HepG2 (cell line): ENCODE data around the gene TTLL7. TPM values are rescaled to one million over a fixed set of nuclear protein-coding genes. Genes with fewer than 3 reads are reported as not detected.

Experiments used
- ATAC-seq: fragments of 200-7000 bp; cut with Tn5 transposase; 3 replicates; pipeline ENCODE4 v1.9.1; 2020; ENCODE audit warnings: mild to moderate bottlenecking, moderate library complexity
- BruUV-seq: library from RNA; stranded (reverse); fragments of 400-500 nt; replicated peaks from 2 replicates; lab custom pipeline; 2021; lab: Mats Ljungman, UMichigan
- CTCF ChIA-PET: fragments of 300-600 bp; formaldehyde crosslinking; extraction: SDS; loops from one replicate; lab custom pipeline; 2021; ENCODE audit warnings: low total read pairs, inconsistent platforms, low intra/inter-chr PET ratio; lab: Yijun Ruan, JAX
- POLR2A ChIA-PET: fragments of 350-600 bp; sonication (Branson Sonifier 250); formaldehyde crosslinking; loops from one replicate; lab custom pipeline; 2020; ENCODE audit warnings: antibody characterized with exemption, inconsistent platforms; lab: Yijun Ruan, JAX
- DNase-seq: peaks from one replicate; pipeline ENCODE4 v3.0.0-alpha.2; 2015; ENCODE audit warnings: low spot score
- FAIRE-seq: peaks from 3 replicates; lab custom pipeline; 2011; peaks lifted over from hg19 to GRCh38; lab: Jason Lieb, UNC
- H2AFZ ChIP-seq: one replicate; pipeline ENCODE4 v1.6.1; 2011; ENCODE audit warnings: low read length, inconsistent platforms
- H3K27ac ChIP-seq: fragments of 300-600 bp; 3 replicates; pipeline ENCODE4 v1.8.0; 2011; ENCODE audit warnings: mixed run types, mild to moderate bottlenecking, mixed read lengths, low read length, inconsistent platforms; ENCODE audit not compliant: insufficient read depth; ENCODE audit errors: extremely low read length
- H3K27me3 ChIP-seq, 2 experiments: fragments of 200-600 bp in 1 of 2; 2 replicates in 1 of 2; 3 replicates in 1 of 2; pipeline versions ENCODE4 v1.6.0 to v1.8.0; 2011; ENCODE audit warnings: low read length in 2 of 2, mild to moderate bottlenecking in 2 of 2, moderate library complexity in 2 of 2, inconsistent platforms in 1 of 2; ENCODE audit not compliant: insufficient read depth in 2 of 2, control insufficient read depth in 1 of 2
- H3K36me3 ChIP-seq, 2 experiments: fragments of 200-600 bp in 1 of 2; replicated peaks in 1 of 2; 2 replicates in 1 of 2; 3 replicates in 1 of 2; pipeline versions ENCODE4 v1.5.1 to v1.8.0; 2011; ENCODE audit warnings: low read length in 2 of 2, inconsistent platforms in 1 of 2; ENCODE audit not compliant: insufficient read depth in 2 of 2, control insufficient read depth in 1 of 2
- H3K4me1 ChIP-seq: 2 replicates; pipeline ENCODE4 v1.5.1; 2012; ENCODE audit warnings: low read length, inconsistent platforms; ENCODE audit not compliant: insufficient read depth
- H3K4me2 ChIP-seq: 2 replicates; pipeline ENCODE4 v1.6.0; 2011; ENCODE audit warnings: low read depth, low read length, inconsistent platforms
- H3K4me3 ChIP-seq, 3 experiments: fragments of 200-600 bp in 1 of 3; sonication (generic), shearing (Covaris generic) in 1 of 3; replicated peaks in 1 of 3; 2 replicates each; pipeline ENCODE4 v1.5.1; 2011 to 2016; ENCODE audit warnings: low read length in 3 of 3, inconsistent platforms in 2 of 3, low read depth in 2 of 3, mild to moderate bottlenecking in 2 of 3, control low read depth in 1 of 3, mixed read lengths in 1 of 3; ENCODE audit not compliant: insufficient read depth in 1 of 3
- H3K79me2 ChIP-seq: one replicate; pipeline ENCODE4 v1.6.1; 2011; ENCODE audit warnings: low read length, inconsistent platforms; ENCODE audit not compliant: insufficient read depth
- H3K9ac ChIP-seq: 2 replicates; pipeline ENCODE4 v1.6.0; 2011; ENCODE audit warnings: mild to moderate bottlenecking, low read depth, low read length, inconsistent platforms; ENCODE audit not compliant: insufficient read depth
- H3K9me3 ChIP-seq: 2 replicates; pipeline ENCODE4 v1.5.1; 2012; ENCODE audit warnings: mild to moderate bottlenecking, low read length
- H4K20me1 ChIP-seq: 2 replicates; pipeline ENCODE4 v1.6.0; 2011; ENCODE audit warnings: inconsistent platforms, mild to moderate bottlenecking, low read length, moderate library complexity; ENCODE audit not compliant: insufficient read depth
- CBX5 ChIP-seq: sonication (generic); formaldehyde crosslinking; IDR thresholded peaks from 2 replicates; pipeline ENCODE4 v1.4.0; 2020; ENCODE audit warnings: missing genetic modification reagents, borderline replicate concordance
- HNF4A ChIP-seq: sonication (generic); formaldehyde crosslinking; IDR thresholded peaks from 2 replicates; pipeline ENCODE4 v1.4.0; 2020; ENCODE audit warnings: missing genetic modification reagents
- MAFK ChIP-seq, 2 experiments: IDR thresholded peaks in 1 of 2; conservative IDR thresholded peaks in 1 of 2; 2 replicates each; pipeline ENCODE4 v1.6.1; 2011; ENCODE audit warnings: improper control_type of control experiment in 2 of 2, low read length in 2 of 2
- NCOA1 ChIP-seq: sonication (generic); formaldehyde crosslinking; IDR thresholded peaks from 2 replicates; pipeline ENCODE4 v1.9.0; 2021; ENCODE audit warnings: missing genetic modification reagents
- PRPF4 ChIP-seq: fragments of 200-400 bp; formaldehyde crosslinking; IDR thresholded peaks from 2 replicates; pipeline ENCODE4 v1.6.1; 2016; ENCODE audit warnings: low read length, low read depth; ENCODE audit not compliant: poor library complexity, severe bottlenecking
- RAD51 ChIP-seq: fragments of 450-650 bp; IDR thresholded peaks from 2 replicates; pipeline ENCODE4 v1.6.1; 2016; ENCODE audit warnings: borderline replicate concordance
- RXRA ChIP-seq: sonication (generic); formaldehyde crosslinking; IDR thresholded peaks from 2 replicates; pipeline ENCODE4 v1.5.1; 2020; ENCODE audit warnings: missing genetic modification reagents
- STAG1 ChIP-seq: sonication (generic); formaldehyde crosslinking; IDR thresholded peaks from 2 replicates; pipeline ENCODE4 v1.4.0; 2020; ENCODE audit warnings: missing genetic modification reagents
- TBP ChIP-seq: sonication (generic); formaldehyde crosslinking; IDR thresholded peaks from 2 replicates; pipeline ENCODE4 v1.5.0; 2020; ENCODE audit warnings: missing genetic modification reagents
- XRCC5 ChIP-seq: fragments of 200-400 bp; formaldehyde crosslinking; optimal IDR thresholded peaks from 2 replicates; pipeline ENCODE3; 2017; ENCODE audit warnings: mild to moderate bottlenecking, low read length
- ZFP36L2 ChIP-seq: sonication (generic); formaldehyde crosslinking; IDR thresholded peaks from 2 replicates; pipeline ENCODE4 v1.4.0; 2020; ENCODE audit warnings: missing genetic modification reagents
- ZNF569 ChIP-seq: sonication (generic); formaldehyde crosslinking; IDR thresholded peaks from 2 replicates; pipeline ENCODE4 v1.5.0; 2020; ENCODE audit warnings: mild to moderate bottlenecking, missing genetic modification reagents, moderate library complexity, borderline replicate concordance
- ZNF788 ChIP-seq: sonication (generic); formaldehyde crosslinking; IDR thresholded peaks from 2 replicates; pipeline ENCODE4 v1.5.0; 2020; ENCODE audit warnings: mild to moderate bottlenecking, missing genetic modification reagents, borderline replicate concordance
- WGBS: methylation state at CpG from one replicate; pipeline ENCODE4 v1.1.6; 2017; ENCODE audit warnings: low lambda C conversion rate; 5-methylcytosine and 5-hydroxymethylcytosine counted together
- in situ Hi-C: cut with HindIII; loops from 2 replicates; pipeline ENCODE4 v1.10.0; 2017; ENCODE audit warnings: low pct_unique_long_range_greater_than_20kb; ENCODE audit not compliant: extremely low pct_ligation_motif_present
- intact Hi-C: fragments of 100-400 bp; cut with micrococcal nuclease; formaldehyde crosslinking; loops from one replicate; pipeline ENCODE4 v1.10.0; 2022; ENCODE audit not compliant: unreplicated experiment
- polyA plus RNA-seq, 8 experiments: library from polyadenylated mRNA; depleted of rRNA in 3 of 8; stranded (reverse) in 7 of 8; unstranded in 1 of 8; fragments of >200 nt; fragmentation: Illumina TruSeq in 4 of 8; extraction: Trizol in 4 of 8; gene quantifications; 2 replicates each; pipeline versions ENCODE4 v1.2.1 to v1.2.3, GENCODE V29; 2011 to 2016; ENCODE audit warnings: low read depth in 4 of 8, missing spikeins in 1 of 8, mixed read lengths in 1 of 8; ENCODE audit not compliant: insufficient read depth in 1 of 8
- total RNA-seq, 5 experiments: library from RNA; depleted of rRNA; stranded (reverse); fragments of >200 nt; fragmentation: Illumina TruSeq; extraction: Trizol; gene quantifications; 2 replicates each; pipeline ENCODE4 v1.2.3, GENCODE V29; 2016; ENCODE audit warnings: low read depth in 1 of 5
- TF ChIP-seq, protein P1 (sequence below), 2 experiments: sonication (generic) in 1 of 2; formaldehyde crosslinking in 1 of 2; IDR thresholded peaks; 2 replicates each; pipeline versions ENCODE4 v1.4.0 to v1.6.1; 2018 to 2020; ENCODE audit warnings: missing genetic modification reagents in 2 of 2, borderline replicate concordance in 1 of 2, low read depth in 1 of 2, mild to moderate bottlenecking in 1 of 2, missing biosample characterization in 1 of 2
- TF ChIP-seq, protein P2 (sequence below): sonication (generic); formaldehyde crosslinking; IDR thresholded peaks from 2 replicates; pipeline ENCODE4 v1.5.0; 2020; ENCODE audit warnings: missing genetic modification reagents, mild to moderate bottlenecking, borderline replicate concordance
- TF ChIP-seq, protein P3 (sequence below): sonication (generic); formaldehyde crosslinking; IDR thresholded peaks from 2 replicates; pipeline ENCODE4 v1.5.0; 2020; ENCODE audit warnings: mild to moderate bottlenecking, missing genetic modification reagents, moderate library complexity

Gene TTLL7
- total and polyA plus RNA-seq, 2 of the 13 experiments (the other 11 are each of a cell fraction or from before 2014, with no cell fraction given), result 0.07 to 0.22 TPM

DNA sequence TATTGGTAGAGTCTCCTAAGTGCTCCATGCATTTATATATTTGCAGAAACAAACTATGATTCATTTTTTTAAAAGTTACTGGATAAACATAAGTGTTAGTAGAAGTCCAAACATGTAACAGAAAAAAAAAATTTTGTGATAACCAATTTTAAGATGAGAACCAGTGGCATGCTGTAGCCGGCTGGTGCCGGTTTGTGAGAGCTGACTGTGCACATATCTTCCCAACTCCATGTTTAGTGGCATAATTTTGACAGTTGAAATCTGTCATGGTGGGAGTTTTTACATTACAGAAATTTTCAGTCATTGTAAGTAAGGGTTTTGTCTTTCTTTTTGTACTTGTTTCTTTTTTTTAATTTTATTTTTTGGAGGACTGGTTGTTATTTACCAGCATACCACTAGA lies 141.2 kb downstream of the TTLL7 start:
- BruUV-seq, result no TSS peak
- intact Hi-C loops, result loop anchor here (5.0 kb wide), 1 partner anchor 1080 kb away; no protein-coding TSS in a partner anchor
- H3K9me3 ChIP-seq, result no peaks in the 10 kb centered on the region
- H4K20me1 ChIP-seq, result no peaks in the 10 kb centered on the region
- no peaks in the 10 kb centered on the region for H3K79me2 ChIP-seq
- in situ Hi-C loops, result no loop called here
- no peak overlapping the region for H3K27ac ChIP-seq
- 85% methylated on average over 2 of the region's 2 CpGs for WGBS
- H3K9ac ChIP-seq, result no peak overlapping the region
- no peak for FAIRE-seq
- H3K4me3 ChIP-seq, result no peak overlapping the region
- CTCF ChIA-PET, result no interaction called here
- DNase-seq, result no peak
- ATAC-seq, result no peak
- TF ChIP-seq NCOA1 (CRISPR knock-in tag), result no peak
- TF ChIP-seq ZNF788, result no peak
- 0 out of 4 replicates have a peak, but pooled peaks of 1 of the 2 experiments have one; percentile 2 for TF ChIP-seq MAFK (conservative IDR thresholded peaks at IDR 0.05 in 1 of 2, IDR thresholded peaks at IDR 0.05 in 1 of 2; ENCODE audit: low read length in 2 of 2)
- no peaks in the 10 kb centered on the region for H3K36me3 ChIP-seq
- no peak overlapping the region for H3K4me2 ChIP-seq
- POLR2A ChIA-PET, result no interaction called here
- H2AFZ ChIP-seq, result no peak overlapping the region
- H3K4me1 ChIP-seq, result no peaks in the 10 kb centered on the region
- no peaks in the 10 kb centered on the region; a peak in 1 of 5 replicates for H3K27me3 ChIP-seq

DNA sequence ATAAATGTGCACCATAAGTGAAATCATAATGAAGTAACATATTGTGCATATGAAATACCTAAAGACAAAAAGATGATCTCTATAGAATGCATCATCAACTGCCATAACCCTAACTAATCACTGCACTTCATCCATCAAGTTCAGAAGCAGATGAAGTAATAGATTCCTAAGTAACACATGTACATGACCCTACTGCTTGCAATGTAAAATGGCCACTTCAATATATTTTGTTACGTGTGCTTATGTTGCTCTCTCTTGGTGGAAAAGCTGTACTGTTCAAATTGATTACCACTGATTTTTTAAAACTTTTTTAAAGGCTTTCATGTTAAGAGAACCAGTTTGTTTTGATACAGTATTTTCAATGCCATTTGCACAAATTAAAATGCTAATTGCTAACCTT lies 141.8 kb downstream of the TTLL7 start:
- POLR2A ChIA-PET, result no interaction called here
- Histone ChIP-seq H4K20me1 (no peaks in the 10 kb centered on the region), H3K9ac (no peak overlapping the region), H3K4me1 (no peaks in the 10 kb centered on the region), H2AFZ (no peak overlapping the region), H3K4me2 (no peak overlapping the region), H3K27me3 (no peaks in the 10 kb centered on the region; a peak in 1 of 5 replicates), H3K4me3 (no peak overlapping the region), H3K9me3 (no peaks in the 10 kb centered on the region), H3K36me3 (no peaks in the 10 kb centered on the region), H3K27ac (no peak overlapping the region), H3K79me2 (no peaks in the 10 kb centered on the region)
- no peak for ATAC-seq
- WGBS, result 5% methylated on average over 1 of the region's 1 CpG
- no peak for FAIRE-seq
- no peak for DNase-seq
- intact Hi-C loops, result loop anchor here (5.0 kb wide), 1 partner anchor 1080 kb away; no protein-coding TSS in a partner anchor
- CTCF ChIA-PET, result no interaction called here
- in situ Hi-C loops, result no loop called here
- BruUV-seq, result no TSS peak
- TF ChIP-seq PRPF4 (no peak), RXRA (no peak), ZFP36L2 (CRISPR knock-in tag) (no peak), CBX5 (CRISPR knock-in tag) (no peak), STAG1 (CRISPR knock-in tag) (peak; percentile 48), TBP (CRISPR knock-in tag) (no peak), HNF4A (CRISPR knock-in tag) (no peak), ZNF569 (CRISPR knock-in tag) (no peak), XRCC5 (no peak), RAD51 (no peak)
- TF ChIP-seq, protein P1, sequence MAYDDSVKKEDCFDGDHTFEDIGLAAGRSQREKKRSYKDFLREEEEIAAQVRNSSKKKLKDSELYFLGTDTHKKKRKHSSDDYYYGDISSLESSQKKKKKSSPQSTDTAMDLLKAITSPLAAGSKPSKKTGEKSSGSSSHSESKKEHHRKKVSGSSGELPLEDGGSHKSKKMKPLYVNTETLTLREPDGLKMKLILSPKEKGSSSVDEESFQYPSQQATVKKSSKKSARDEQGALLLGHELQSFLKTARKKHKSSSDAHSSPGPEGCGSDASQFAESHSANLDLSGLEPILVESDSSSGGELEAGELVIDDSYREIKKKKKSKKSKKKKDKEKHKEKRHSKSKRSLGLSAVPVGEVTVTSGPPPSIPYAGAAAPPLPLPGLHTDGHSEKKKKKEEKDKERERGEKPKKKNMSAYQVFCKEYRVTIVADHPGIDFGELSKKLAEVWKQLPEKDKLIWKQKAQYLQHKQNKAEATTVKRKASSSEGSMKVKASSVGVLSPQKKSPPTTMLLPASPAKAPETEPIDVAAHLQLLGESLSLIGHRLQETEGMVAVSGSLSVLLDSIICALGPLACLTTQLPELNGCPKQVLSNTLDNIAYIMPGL (CRISPR knock-in tag; IDR thresholded peaks at IDR 0.05; ENCODE audit: borderline replicate concordance in 1 of 2, low read depth in 1 of 2), result no peak
- TF ChIP-seq, protein P2, sequence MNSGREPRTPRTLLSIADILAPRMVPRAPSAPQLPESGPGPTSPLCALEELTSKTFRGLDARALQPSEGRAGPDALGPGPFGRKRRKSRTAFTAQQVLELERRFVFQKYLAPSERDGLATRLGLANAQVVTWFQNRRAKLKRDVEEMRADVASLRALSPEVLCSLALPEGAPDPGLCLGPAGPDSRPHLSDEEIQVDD (CRISPR knock-in tag), result no peak
- TF ChIP-seq, protein P3, sequence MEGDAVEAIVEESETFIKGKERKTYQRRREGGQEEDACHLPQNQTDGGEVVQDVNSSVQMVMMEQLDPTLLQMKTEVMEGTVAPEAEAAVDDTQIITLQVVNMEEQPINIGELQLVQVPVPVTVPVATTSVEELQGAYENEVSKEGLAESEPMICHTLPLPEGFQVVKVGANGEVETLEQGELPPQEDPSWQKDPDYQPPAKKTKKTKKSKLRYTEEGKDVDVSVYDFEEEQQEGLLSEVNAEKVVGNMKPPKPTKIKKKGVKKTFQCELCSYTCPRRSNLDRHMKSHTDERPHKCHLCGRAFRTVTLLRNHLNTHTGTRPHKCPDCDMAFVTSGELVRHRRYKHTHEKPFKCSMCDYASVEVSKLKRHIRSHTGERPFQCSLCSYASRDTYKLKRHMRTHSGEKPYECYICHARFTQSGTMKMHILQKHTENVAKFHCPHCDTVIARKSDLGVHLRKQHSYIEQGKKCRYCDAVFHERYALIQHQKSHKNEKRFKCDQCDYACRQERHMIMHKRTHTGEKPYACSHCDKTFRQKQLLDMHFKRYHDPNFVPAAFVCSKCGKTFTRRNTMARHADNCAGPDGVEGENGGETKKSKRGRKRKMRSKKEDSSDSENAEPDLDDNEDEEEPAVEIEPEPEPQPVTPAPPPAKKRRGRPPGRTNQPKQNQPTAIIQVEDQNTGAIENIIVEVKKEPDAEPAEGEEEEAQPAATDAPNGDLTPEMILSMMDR, result 0 out of 2 replicates have a peak, but pooled peaks have one; percentile 22
